HEK293T (cell line): Measurements from ENCODE around the gene IL20.

Source experiments
- FOXM1 ChIP-seq: fragments of 450-650 bp; IDR thresholded peaks from 2 replicates; pipeline ENCODE4 v1.6.1; 2017; ENCODE audit warnings: mild to moderate bottlenecking, borderline replicate concordance
- SUZ12 ChIP-seq: fragments of 450-650 bp; IDR thresholded peaks from 2 replicates; pipeline ENCODE4 v1.6.1; 2016; ENCODE audit warnings: mild to moderate bottlenecking

- TF ChIP-seq FOXM1 (no peak), SUZ12 (no peak)
Measured at GRCh38 chr1:206867716-206868115, 2.3 kb downstream of the IL20 start.
